ENCODE data around the gene PRRT3. TPM values are rescaled to one million over a fixed set of nuclear protein-coding genes. Genes with fewer than 3 reads are reported as not detected.

Gene PRRT3
- total and polyA plus RNA-seq, 2 of the 8 experiments (the other 6 are each of a cell fraction or from before 2014, with no cell fraction given): 9.0 to 9.2 TPM

- TF ChIP-seq MAX (IDR thresholded peaks at IDR 0.05): peak; percentile 99
- 0 out of 2 replicates have a peak, but pooled peaks have one; percentile 24 for TF ChIP-seq GABPA (IDR thresholded peaks at IDR 0.05; ENCODE audit: borderline replicate concordance, insufficient read depth, low read length)
- no peak for TF ChIP-seq RXRA (IDR thresholded peaks at IDR 0.05; ENCODE audit: insufficient read depth, low read depth, low read length)
- no peak for TF ChIP-seq ATF2 (IDR thresholded peaks at IDR 0.05; ENCODE audit: low read length)
- peak; percentile 79 for TF ChIP-seq CTBP2 (IDR thresholded peaks at IDR 0.05; ENCODE audit: borderline replicate concordance, insufficient read depth, insufficient read length, low read length)
- peak in 1 of 2 experiments; percentile 59; a peak in 1 of 3 replicates for TF ChIP-seq POLR2A (IDR thresholded peaks at IDR 0.05; ENCODE audit: control extremely low read depth in 1 of 2, low read depth in 2 of 2, low read length in 2 of 2)
- TF ChIP-seq RAD21 (IDR thresholded peaks at IDR 0.05 in 1 of 2, conservative IDR thresholded peaks at IDR 0.05 in 1 of 2; ENCODE audit: low read depth in 2 of 2, low read length in 2 of 2): peak in 1 of 2 experiments; percentile 12; a peak in 2 of 4 replicates
- TF ChIP-seq NRF1 (IDR thresholded peaks at IDR 0.05; ENCODE audit: low read depth, low read length): no peak
- TF ChIP-seq SAP30 (IDR thresholded peaks at IDR 0.05; ENCODE audit: insufficient read depth, insufficient replicate concordance, low read length): no peak
- TF ChIP-seq BACH1 (IDR thresholded peaks at IDR 0.05; ENCODE audit: low read length): peak; percentile 51
- TF ChIP-seq CBX8 (IDR thresholded peaks at IDR 0.05; ENCODE audit: borderline replicate concordance, low read depth, low read length): no peak
- TF ChIP-seq TEAD4 (IDR thresholded peaks at IDR 0.05; ENCODE audit: low read depth, low read length): peak; percentile 66; the same call in 1 of the 2 replicates
- peak; percentile 66; the same call in 1 of the 2 replicates for TF ChIP-seq RBBP5 (IDR thresholded peaks at IDR 0.05; ENCODE audit: borderline replicate concordance, low read depth, low read length)
- 0 out of 4 replicates have a peak, but pooled peaks of 1 of the 3 experiments have one; percentile 23 for TF ChIP-seq CTCF (IDR thresholded peaks at IDR 0.05; ENCODE audit: control extremely low read depth in 1 of 3, insufficient read depth in 1 of 3, low read depth in 1 of 3, low read length in 3 of 3)
- no peak for TF ChIP-seq FOSL1 (IDR thresholded peaks at IDR 0.05; ENCODE audit: insufficient read depth, low read depth, low read length)
- 0 out of 3 replicates have a peak, but pooled peaks of 1 of the 2 experiments have one; percentile 18 for TF ChIP-seq EP300 (IDR thresholded peaks at IDR 0.05; ENCODE audit: borderline replicate concordance in 1 of 2, low read depth in 2 of 2, low read length in 2 of 2)
- TF ChIP-seq CHD2 (IDR thresholded peaks at IDR 0.05; ENCODE audit: low read length): no peak
Measured at GRCh38 chr3:9915254-9916141, 36.7 kb downstream of the PRRT3 start (continued).

All from H1 (cell line).